NCI-H510A treated with DMSO at 0.1 percent for 48 hours (cell line): Measurements from ENCODE around the gene ZDBF2.
A peak's percentile ranks its signal among the peaks of the same experiment; 100 is the strongest.
"Not testable (repeated sequence)": the region's sequence is repeated elsewhere in the genome, so short reads cannot be mapped to it uniquely, and the experiment has no call there.

Experiments
- DNase-seq: peaks from one replicate; lab custom pipeline; 2025; lab: John Stamatoyannopoulos, UW

Gene ZDBF2

DNA sequence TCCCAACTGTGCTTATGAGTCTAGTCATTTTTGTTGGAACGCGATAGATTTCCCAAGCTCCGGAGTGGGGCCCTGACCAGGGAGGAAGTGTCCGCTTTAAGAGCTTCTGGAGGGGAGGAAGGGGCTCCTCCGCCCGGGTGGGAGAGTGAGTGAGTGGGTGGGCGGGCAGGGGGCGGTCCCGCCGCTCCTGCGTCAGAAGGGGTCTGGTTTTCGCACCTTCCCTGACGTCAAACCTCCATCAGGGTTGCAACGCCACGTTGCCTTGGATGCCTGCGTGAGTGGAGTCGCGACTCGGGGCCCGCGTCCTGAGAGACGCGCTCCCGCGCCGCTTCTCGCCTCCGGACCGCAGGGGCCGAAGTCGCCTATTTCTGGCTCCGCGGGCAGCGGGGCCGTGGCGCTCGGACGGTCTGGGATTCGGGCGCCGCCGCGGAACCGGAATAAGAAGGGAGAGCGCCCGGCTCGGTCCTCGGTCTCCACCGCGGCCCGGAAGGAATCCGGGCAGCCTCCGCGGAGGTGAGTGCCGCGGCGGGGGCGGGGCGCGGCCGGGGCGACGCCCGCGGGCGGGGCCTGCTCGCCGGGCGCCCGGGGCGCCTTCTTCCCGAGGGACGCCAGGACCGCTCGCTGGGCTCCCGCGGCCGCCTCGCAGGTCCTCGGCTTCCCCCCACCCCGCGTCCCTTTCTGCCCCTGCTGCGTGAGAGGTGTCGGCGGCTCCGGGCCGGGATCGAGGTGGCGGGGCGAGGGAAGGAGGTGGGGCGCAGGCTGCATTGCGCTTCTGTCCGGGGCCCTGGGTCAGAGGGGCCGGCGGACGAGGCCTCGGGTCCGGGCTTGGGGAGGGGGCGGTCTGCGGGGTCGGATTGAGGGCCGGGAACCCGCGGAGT lies at the start of gene ZDBF2:
Gene ZDBF2, plus strand, starts transcription at position 230 of the 878 bp plus-strand sequence. CDS start 7,187 bp downstream, outside the sequence.
- DNase-seq, result peak; percentile 69

- DNase-seq, result no peak
Observed at GRCh38 chr2:206225435-206226232, 48.8 kb upstream of the ZDBF2 start.

DNA sequence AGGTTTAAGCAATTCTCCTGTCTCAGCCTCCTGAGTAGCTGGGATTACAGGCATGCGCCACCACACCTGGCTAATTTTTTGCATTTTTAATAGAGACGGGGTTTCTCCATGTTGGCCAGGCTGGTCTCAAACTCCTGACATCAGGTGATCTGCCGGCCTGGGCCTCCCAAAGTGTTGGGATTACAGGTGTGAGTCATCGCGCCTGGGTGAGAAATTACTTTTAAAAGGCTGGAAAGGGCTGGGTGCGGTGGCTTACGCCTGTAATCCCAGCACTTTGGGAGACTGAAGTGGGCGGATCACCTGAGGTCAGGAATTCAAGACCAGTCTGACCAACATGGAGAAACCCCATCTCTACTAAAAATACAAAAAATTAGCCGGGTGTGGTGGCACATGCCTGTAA lies 45.8 kb upstream of the ZDBF2 start:
- DNase-seq, result not testable (repeated sequence)

DNA sequence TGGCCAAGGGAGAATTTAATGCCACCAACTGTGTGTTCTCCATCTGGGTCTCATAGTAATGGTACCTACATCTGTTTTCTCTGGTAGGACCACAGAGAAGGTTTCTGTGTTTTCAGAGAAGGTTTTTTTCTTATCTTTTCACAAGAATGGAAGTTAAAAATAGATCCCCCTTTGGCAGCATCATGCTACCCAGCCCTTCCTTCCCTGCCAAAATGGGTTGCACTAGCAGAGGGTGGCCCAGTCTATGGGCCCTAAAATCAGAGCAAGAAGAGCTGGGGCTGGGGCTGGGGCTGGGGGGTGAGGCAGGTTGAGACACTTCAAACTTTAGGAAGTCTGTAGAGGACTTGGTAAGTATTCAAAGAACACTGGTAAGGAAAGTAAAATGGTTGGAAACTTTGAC lies 44.8 kb upstream of the ZDBF2 start:
- DNase-seq, result no peak

DNA sequence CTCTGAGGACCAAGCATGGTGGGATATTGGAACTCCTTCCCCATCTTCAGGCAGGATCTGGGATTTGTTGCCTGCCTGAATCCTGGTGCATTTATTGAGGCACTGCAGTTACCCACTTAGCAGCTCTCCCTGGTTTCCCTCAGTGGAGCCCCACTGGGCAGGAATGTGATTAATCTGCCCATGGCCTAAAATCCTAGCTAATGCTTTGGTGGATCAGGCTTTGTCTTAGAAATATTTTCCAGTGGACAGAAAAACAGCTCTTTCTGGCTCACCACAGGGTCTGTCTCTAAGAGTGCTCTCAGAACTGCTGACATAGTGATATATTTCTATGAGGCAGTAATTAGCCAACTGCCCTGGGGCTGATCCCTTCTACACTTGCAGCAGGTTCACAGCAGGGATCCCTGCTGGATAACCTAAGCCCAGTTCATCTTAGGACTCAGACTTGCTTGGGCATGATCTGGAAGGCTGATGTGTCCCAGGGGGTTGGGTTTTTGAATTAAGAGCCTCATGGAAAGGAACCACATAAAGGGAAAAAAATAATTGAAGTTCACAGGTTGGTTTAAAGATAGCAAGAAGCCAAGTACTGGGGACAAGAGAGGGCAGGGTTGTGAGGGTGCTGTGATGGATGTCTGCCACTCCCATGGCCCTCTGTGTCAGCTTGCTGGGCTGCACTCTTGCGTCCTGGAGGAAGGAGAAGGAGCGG lies 44.3 kb upstream of the ZDBF2 start:
- peak; percentile 79 for DNase-seq

DNA sequence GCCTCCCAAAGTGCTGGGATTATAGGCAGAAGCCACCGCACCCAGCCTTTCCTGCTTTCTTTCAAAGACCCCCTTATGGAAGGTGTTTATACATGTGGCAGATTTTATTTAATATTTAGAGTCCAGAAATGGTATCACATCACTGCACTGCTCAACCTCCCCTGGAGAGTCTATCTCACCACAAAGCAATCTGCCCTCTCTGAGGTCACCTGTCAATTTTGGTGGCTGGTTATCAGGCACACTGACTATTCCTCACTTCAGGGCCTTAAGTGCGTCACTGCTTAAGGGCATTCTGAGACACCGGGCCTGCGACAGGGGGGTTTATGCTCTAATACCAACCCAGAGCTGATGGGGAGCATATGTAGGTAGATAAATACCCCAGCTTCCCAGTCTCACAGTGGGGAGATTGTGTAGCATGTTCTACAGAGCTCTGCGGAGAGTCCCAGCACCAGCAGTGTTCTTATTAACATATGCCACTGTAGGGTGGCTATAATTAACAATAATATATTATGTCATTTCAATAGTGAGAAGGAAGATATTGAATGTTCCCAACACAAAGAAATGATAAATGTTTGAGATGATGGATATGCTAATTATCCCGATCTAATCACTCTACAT lies 42.7 kb upstream of the ZDBF2 start:
- DNase-seq, result no peak

DNA sequence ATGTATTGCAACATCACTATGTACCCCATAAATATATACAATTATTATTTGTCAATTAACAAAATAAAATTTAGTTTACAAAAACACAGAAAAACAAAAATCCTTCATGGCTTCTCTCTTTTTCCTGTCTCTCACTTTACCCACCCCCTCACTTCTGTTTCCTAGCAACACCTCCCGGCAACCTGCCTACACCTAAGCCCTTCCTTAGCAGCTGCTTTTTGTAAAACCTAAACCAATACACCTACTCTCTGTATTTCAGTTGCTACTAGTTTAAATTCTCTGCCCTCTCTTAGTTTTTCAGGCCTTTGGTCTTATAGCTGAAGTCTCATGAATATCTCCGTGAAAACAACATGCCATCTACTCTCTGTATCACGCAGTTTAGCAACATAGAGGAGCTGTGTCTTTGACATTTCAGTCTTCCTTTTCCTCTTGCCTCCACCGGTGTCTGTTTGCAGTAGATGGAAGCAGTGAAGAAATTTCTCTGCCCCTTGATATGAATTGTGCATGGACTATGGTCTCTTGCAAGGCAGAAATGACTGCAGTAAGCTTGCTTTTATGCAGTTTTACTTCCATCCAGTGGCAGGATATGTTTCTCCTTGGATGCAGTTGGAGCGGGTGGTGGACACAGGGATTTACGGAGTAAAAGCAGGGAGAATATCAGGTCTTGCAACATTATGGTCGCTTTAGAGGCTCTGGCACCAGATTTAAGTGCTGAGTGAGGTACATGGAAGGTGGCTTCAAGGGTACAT lies 42.0 kb upstream of the ZDBF2 start:
- DNase-seq, result peak; percentile 53

DNA sequence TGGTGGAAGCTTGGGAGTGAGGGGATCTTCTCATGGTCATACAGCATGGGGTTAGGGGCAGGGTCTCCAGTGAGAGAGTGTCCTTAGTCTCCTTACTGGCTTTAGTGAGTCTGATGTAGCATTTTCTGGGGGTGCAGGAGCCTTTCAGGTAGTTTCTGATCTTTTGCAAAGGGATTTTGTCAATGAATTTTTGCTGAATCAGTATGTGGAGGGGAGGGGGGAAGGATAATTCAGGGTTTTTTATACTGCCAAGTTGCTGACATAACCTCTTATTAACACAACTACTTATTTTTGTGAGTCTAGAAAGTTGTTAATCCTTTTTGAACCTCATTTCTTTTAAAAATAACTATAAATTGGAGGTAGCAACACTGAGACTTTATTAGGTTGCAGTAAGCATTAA lies 35.3 kb upstream of the ZDBF2 start:
- DNase-seq, result no peak

DNA sequence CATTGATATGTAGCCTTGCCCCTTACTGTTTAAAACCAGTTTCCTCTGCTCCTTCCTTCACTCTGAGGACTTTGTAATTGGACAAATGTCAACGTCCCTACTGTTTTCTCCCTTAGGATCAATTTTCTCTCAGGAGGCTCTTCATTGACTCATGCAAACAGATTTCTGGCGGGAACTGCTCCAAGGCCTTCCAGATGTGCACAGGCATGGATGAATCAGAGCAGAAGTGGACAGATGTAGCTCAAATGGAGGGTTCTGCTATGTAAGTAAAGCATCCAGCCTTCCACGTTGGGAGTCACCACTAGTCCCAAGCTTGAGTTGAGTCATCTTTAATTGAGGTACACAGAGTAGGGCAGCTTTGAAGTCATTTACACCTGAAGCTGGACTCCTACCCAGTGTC lies 34.1 kb upstream of the ZDBF2 start:
- DNase-seq, result no peak

DNA sequence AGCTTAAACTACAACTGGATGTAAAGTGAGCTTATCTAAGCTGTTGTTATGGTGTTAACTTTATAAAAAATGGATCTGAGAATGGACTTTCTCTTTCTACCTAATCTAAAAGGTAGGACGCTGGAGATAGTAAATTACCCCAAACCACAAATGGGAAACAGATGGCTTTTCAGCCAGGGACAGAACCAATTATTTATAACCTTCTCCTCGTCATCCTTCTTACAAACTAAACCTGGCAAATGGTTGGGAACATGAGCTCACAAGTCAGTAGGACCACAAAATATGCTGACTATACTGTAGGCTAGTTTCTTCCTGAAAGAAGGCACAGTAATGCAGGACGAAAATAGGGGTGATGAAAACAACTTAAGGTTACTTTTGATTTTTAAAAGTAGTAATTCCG lies 32.7 kb upstream of the ZDBF2 start:
- no peak for DNase-seq

GRCh38 chr2:206245265-206245672 lies 29.2 kb upstream of the ZDBF2 start:
- DNase-seq, result peak; percentile 5

DNA sequence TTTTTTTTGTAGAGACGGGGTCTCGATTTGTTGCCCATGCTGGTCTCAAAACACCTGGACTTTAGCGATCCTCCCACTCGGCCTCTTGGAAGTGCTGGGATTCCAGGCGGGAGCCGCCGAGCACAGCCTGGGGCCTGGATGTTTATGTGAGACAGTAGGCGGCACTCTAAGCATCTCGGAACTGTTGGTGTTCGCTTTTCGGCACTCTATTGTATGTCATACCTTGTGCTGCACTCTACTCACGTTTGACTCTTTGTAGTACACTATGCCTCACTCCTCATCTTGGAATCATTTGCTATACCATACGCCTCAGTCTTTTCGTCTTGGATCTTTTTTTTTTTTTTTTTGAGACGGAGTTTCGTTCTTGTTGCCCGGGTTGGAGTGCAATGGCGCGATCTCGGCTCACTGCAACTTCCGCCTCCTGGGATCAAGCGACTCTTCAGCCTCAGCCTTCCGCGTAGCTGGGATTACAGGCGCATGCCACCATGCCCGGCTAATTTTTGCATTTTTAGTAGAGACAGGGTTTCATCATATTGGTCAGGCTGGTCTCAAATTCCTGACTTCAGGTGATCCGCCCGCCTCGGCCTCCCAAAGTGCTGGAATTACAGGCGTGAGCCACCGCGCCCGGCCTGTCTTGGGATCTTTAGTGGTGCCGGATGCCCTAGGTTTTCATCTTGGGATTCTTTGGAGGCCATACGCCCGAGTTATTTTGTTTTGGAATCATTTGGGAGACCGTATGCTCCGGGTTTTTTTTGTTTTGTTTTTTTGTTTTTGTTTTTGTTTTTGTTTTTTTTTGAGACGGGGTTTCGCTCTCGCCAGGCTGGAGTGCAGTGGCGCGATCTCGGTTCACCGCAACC lies 24.2 kb upstream of the ZDBF2 start:
- DNase-seq, result no peak

DNA sequence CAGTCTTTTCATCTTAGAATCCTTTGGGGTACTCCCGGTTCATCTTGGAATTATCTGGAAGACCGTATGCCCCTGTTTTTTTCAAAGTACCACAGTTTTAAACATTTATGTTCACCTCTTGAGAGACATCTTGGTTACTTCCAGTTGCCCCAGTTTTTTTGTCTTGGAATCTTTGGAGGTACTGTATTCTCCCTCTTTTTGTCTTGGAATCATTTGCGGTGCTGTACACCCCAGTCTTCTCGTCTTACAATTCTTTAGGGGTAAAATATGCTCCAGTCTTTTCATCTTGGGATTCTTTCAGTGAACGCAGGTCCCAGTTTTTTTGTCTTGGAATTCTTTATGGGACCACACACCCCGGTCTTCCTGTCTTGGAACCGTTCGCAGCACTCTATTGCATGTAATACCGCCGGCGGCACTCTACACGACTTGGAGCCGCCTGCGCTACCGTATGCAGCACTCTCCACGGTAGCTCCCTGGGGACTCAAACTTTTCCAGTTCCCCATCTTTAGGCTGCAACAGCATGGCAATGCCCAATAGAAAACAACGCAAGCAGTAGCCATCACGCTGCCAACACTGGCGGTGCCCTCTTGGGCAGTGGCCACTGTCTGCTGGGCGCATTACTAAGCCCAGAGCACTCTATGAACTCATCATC lies 21.2 kb upstream of the ZDBF2 start:
- DNase-seq, result no peak

DNA sequence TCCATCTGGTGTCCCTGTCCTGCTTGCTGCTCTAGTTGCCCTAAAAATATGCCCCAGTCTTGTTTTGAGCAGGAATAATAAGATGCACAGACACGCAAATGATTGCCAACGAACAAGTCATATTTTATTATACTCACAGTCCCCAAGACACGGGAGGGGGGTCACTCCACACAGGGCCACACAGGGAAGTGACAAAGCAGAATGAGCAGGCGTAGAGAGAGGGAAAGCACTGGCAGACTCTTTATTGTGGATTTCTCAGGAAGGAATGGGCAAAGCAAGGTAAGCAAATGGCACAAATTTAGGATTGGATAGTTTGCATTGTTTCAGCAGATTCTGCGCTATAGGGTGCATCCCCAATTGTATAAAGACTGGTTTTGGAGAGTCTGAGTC lies 20.7 kb upstream of the ZDBF2 start:
- DNase-seq, result no peak

DNA sequence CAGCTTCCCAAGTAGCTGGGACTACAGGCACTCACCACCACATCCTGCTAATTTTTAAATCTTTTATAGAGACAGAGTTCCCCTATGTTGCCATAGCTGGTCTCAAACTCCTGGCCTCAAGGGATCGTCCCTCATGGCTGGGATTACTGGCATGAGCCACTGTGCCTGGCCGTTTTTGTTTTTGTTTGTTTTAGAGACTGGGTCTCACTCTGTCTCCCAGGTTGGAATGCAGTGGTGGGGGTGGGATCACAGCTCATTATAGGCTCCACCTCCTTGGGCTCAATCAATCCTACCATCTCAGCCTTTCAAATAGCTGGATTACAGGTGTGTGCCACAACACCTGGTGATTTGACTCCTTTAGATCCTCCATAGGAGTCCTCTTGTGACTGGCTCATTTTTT lies 19.5 kb upstream of the ZDBF2 start:
- DNase-seq, result no peak

- DNase-seq, result no peak
Observed at GRCh38 chr2:206256706-206257205, 17.7 kb upstream of the ZDBF2 start.

DNA sequence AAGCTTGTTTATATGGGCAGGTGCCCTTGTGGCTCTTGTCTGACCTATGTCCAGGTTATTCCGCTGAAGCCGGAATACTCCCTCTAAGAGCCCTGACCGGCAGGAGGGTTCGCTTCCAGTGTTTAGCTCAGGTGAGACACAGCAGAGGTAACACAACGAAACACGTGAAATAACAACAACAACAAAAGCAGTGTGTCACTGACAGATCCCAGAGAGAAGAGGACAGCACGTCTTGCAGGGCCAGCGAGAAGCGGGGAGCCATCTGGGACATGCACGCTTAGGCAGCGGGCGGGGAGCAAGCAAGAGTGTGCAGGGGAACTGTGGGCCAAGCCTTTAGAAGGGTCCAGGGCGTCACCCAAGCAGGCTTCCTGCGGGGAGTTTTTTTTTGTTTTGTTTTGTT lies 17.1 kb upstream of the ZDBF2 start:
- DNase-seq, result no peak

DNA sequence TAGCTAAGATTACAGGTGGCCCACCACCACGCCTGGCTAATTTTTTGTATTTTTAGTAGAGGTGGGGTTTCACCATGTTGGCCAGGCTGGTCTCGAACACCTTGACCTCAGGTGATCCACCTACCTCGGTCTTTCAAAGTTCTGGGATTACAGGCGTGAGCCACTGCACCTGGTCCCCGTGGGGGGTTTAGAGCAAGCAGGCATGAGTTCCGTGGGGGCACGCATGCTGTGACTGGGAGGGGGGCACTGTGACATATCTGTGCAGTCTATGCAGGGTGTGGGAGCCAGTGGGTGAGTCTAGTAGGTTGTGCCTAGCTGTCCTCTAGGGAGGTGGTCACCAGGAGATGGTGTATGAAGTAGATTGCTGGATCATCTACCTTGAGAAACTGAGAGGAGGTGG lies 16.6 kb upstream of the ZDBF2 start:
- no peak for DNase-seq

GRCh38 chr2:206258615-206259014 lies 15.8 kb upstream of the ZDBF2 start:
- DNase-seq, result not testable (repeated sequence)
